ENCODE measurements around the gene ATP8A2. TPM values are rescaled to one million over a fixed set of nuclear protein-coding genes. Genes with fewer than 3 reads are reported as not detected.

ATP8A2 gene
- total RNA-seq, 3 donors from 2014 or later (not counting 1 experiment from before 2014, with no cell fraction given): 0.43 to 0.68 (median 0.59) TPM

GRCh38 chr13:25868490-25868889, 496.7 kb downstream of the ATP8A2 start:
- no peaks in the 10 kb centered on the region for H3K36me3 Mint-ChIP-seq

GRCh38 chr13:25869941-25870340, 498.2 kb downstream of the ATP8A2 start:
- peaks cover 11% of the 10 kb centered on the region for H3K4me1 ChIP-seq (ENCODE audit: control insufficient read depth, insufficient read depth, low read length)
- ATAC-seq: no peak

More at GRCh38 chr13:25868490-25868889, 496.7 kb downstream of the ATP8A2 start:
- Mint-ChIP-seq H3K27ac (no peak overlapping the region), H3K9me3 (no peaks in the 10 kb centered on the region), H3K27me3 (ENCODE audit: low read depth in 2 of 2) (peaks cover 0 to 16% of the 10 kb centered on the region in 2 donors), H3K4me3 (no peak overlapping the region), H3K4me1 (peaks cover 8 to 12% of the 10 kb centered on the region in 2 donors)
- WGBS (ENCODE audit: insufficient coverage): 83% methylated on average over 5 of the region's 5 CpGs
- intact Hi-C loops (cut with micrococcal nuclease): no loop called here
- ATAC-seq: no peak
- no peak for DNase-seq
- TF ChIP-seq CTCF (IDR thresholded peaks at IDR 0.05): no peak
- Histone ChIP-seq H3K4me3 (ENCODE audit: low read length) (no peak overlapping the region), H3K27ac (ENCODE audit: low read length) (no peak overlapping the region), H3K9me3 (ENCODE audit: control insufficient read depth, insufficient read depth, low read length) (no peaks in the 10 kb centered on the region), H3K27me3 (ENCODE audit: control insufficient read depth, insufficient read depth, low read length) (no peaks in the 10 kb centered on the region), H3K36me3 (ENCODE audit: control insufficient read depth, insufficient read depth, low read length) (no peaks in the 10 kb centered on the region), H3K4me1 (ENCODE audit: control insufficient read depth, insufficient read depth, low read length) (no peaks in the 10 kb centered on the region)

GRCh38 chr13:25871389-25872125, 499.8 kb downstream of the ATP8A2 start:
- Mint-ChIP-seq H3K4me1 (peaks cover 20 to 28% of the 10 kb centered on the region in 2 donors), H3K27ac (peak overlapping the region in 1 of 2 donors; percentile 70), H3K4me3 (no peak overlapping the region)

More at GRCh38 chr13:25869941-25870340, 498.2 kb downstream of the ATP8A2 start:
- 93% methylated on average over 12 of the region's 12 CpGs for WGBS (ENCODE audit: insufficient coverage)
- H3K27me3 Mint-ChIP-seq (ENCODE audit: low read depth in 2 of 2): peaks cover 0 to 16% of the 10 kb centered on the region in 2 donors
- no peak overlapping the region for H3K27ac Mint-ChIP-seq
- no peaks in the 10 kb centered on the region for H3K36me3 ChIP-seq (ENCODE audit: control insufficient read depth, insufficient read depth, low read length)
- H3K4me1 Mint-ChIP-seq: peaks cover 18 to 27% of the 10 kb centered on the region in 2 donors
- no peaks in the 10 kb centered on the region for H3K36me3 Mint-ChIP-seq
- no peaks in the 10 kb centered on the region for H3K27me3 ChIP-seq (ENCODE audit: control insufficient read depth, insufficient read depth, low read length)
- intact Hi-C loops (cut with micrococcal nuclease): no loop called here
- no peak overlapping the region for H3K4me3 Mint-ChIP-seq
- H3K4me3 ChIP-seq (ENCODE audit: low read length): no peak overlapping the region
- H3K27ac ChIP-seq (ENCODE audit: low read length): no peak overlapping the region
- TF ChIP-seq CTCF (IDR thresholded peaks at IDR 0.05): no peak
- no peaks in the 10 kb centered on the region for H3K9me3 ChIP-seq (ENCODE audit: control insufficient read depth, insufficient read depth, low read length)
- H3K9me3 Mint-ChIP-seq: peaks cover 0 to 3% of the 10 kb centered on the region in 2 donors
- DNase-seq: no peak

More at GRCh38 chr13:25871389-25872125, 499.8 kb downstream of the ATP8A2 start:
- peaks cover 0 to 3% of the 10 kb centered on the region in 2 donors for H3K9me3 Mint-ChIP-seq
- WGBS (ENCODE audit: insufficient coverage): 88% methylated on average over 11 of the region's 11 CpGs
- intact Hi-C loops (cut with micrococcal nuclease): no loop called here
- H3K9me3 ChIP-seq (ENCODE audit: control insufficient read depth, insufficient read depth, low read length): no peaks in the 10 kb centered on the region
- no peak overlapping the region for H3K4me3 ChIP-seq (ENCODE audit: low read length)
- peaks cover 0 to under 1% of the 10 kb centered on the region in 2 donors for H3K27me3 Mint-ChIP-seq (ENCODE audit: low read depth in 2 of 2)
- no peaks in the 10 kb centered on the region for H3K27me3 ChIP-seq (ENCODE audit: control insufficient read depth, insufficient read depth, low read length)
- H3K36me3 ChIP-seq (ENCODE audit: control insufficient read depth, insufficient read depth, low read length): no peaks in the 10 kb centered on the region
- no peak for TF ChIP-seq CTCF (IDR thresholded peaks at IDR 0.05)
- H3K4me1 ChIP-seq (ENCODE audit: control insufficient read depth, insufficient read depth, low read length): peaks cover 12% of the 10 kb centered on the region
- H3K36me3 Mint-ChIP-seq: no peaks in the 10 kb centered on the region
- ATAC-seq (no peak), DNase-seq (no peak)
- H3K27ac ChIP-seq (ENCODE audit: low read length): no peak overlapping the region

All from natural killer cell (primary cell).